ENCODE data around the gene RIT1.

- TF ChIP-seq POLR2A (IDR thresholded peaks at IDR 0.05) (no peak), CTCF (IDR thresholded peaks at IDR 0.05) (no peak)
Measured at GRCh38 chr1:155919801-155920200, 8.7 kb upstream of the RIT1 start.

Data from testis (tissue), 2 donors.